Neutrophil (primary cell): ENCODE measurements around the gene PSEN1.
"Not testable (repeated sequence)": the region's sequence is repeated elsewhere in the genome, so short reads cannot be mapped to it uniquely, and the experiment has no call there.

Experiments used
- H3K27ac ChIP-seq: fragments of 200-600 bp; sonication (generic); 2 replicates; pipeline ENCODE4 v1.5.1; 2016; ENCODE audit warnings: mild to moderate bottlenecking, moderate library complexity
- H3K27me3 ChIP-seq: fragments of 200-600 bp; sonication (generic); 2 replicates; pipeline ENCODE4 v1.6.0; 2016; ENCODE audit warnings: mild to moderate bottlenecking
- H3K36me3 ChIP-seq: fragments of 200-600 bp; sonication (generic); 2 replicates; pipeline ENCODE4 v1.5.1; 2017
- H3K4me1 ChIP-seq, 2 experiments: fragments of 200-600 bp in 1 of 2; sonication (generic) in 1 of 2; 1 replicate in 1 of 2; 2 replicates in 1 of 2; pipeline versions ENCODE4 v1.5.1 to v1.6.1; 2013 to 2016; ENCODE audit warnings: low read depth in 1 of 2, low read length in 1 of 2, mild to moderate bottlenecking in 1 of 2, moderate library complexity in 1 of 2; ENCODE audit not compliant: control insufficient read depth in 1 of 2, insufficient read depth in 1 of 2
- H3K4me3 ChIP-seq, 2 experiments: fragments of 200-600 bp in 1 of 2; sonication (generic) in 1 of 2; 1 replicate in 1 of 2; 2 replicates in 1 of 2; pipeline ENCODE4 v1.5.1; 2013 to 2016; ENCODE audit warnings: low read depth in 1 of 2, low read length in 1 of 2, mild to moderate bottlenecking in 1 of 2, moderate library complexity in 1 of 2
- H3K9me3 ChIP-seq: fragments of 200-600 bp; sonication (generic); 2 replicates; pipeline ENCODE4 v1.5.1; 2016
- TF ChIP-seq, protein P1 (sequence below): fragments of 200-600 bp; sonication (generic); IDR thresholded peaks from 2 replicates; pipeline ENCODE4 v1.5.1; 2016; ENCODE audit warnings: antibody characterized with exemption

Gene PSEN1

DNA sequence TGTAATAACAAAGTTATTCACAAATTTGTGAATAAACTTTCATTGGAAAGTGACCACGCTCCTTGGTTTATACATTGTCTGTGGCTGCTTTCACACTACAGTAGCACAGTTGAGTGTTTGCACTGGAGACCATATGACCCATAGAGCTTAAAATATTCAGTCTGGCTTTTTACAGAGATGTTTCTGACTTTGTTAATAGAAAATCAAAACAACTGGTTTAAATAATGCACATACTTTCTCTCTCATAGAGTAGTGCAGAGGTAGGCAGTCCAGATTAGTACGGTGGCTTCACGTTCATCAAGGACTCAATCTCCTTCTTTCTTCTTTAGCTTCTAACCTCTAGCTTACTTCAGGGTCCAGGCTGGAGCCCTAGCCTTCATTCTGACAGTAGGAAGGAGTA lies 36.2 kb downstream of the PSEN1 start:
- Histone ChIP-seq H3K36me3 (peaks cover 83% of the 10 kb centered on the region), H3K27ac (peak overlapping the region; percentile 19), H3K27me3 (no peaks in the 10 kb centered on the region), H3K9me3 (no peaks in the 10 kb centered on the region), H3K4me3 (no peak overlapping the region), H3K4me1 (peaks cover 16 to 18% of the 10 kb centered on the region in 2 experiments)
- TF ChIP-seq, protein P1, sequence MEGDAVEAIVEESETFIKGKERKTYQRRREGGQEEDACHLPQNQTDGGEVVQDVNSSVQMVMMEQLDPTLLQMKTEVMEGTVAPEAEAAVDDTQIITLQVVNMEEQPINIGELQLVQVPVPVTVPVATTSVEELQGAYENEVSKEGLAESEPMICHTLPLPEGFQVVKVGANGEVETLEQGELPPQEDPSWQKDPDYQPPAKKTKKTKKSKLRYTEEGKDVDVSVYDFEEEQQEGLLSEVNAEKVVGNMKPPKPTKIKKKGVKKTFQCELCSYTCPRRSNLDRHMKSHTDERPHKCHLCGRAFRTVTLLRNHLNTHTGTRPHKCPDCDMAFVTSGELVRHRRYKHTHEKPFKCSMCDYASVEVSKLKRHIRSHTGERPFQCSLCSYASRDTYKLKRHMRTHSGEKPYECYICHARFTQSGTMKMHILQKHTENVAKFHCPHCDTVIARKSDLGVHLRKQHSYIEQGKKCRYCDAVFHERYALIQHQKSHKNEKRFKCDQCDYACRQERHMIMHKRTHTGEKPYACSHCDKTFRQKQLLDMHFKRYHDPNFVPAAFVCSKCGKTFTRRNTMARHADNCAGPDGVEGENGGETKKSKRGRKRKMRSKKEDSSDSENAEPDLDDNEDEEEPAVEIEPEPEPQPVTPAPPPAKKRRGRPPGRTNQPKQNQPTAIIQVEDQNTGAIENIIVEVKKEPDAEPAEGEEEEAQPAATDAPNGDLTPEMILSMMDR = no peak

DNA sequence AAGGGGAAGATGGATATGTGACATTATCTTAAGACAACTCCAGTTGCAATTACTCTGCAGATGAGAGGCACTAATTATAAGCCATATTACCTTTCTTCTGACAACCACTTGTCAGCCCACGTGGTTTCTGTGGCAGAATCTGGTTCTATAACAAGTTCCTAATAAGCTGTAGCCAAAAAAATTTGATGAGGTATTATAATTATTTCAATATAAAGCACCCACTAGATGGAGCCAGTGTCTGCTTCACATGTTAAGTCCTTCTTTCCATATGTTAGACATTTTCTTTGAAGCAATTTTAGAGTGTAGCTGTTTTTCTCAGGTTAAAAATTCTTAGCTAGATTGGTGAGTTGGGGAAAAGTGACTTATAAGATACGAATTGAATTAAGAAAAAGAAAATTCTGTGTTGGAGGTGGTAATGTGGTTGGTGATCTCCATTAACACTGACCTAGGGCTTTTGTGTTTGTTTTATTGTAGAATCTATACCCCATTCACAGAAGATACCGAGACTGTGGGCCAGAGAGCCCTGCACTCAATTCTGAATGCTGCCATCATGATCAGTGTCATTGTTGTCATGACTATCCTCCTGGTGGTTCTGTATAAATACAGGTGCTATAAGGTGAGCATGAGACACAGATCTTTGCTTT lies 36.9 kb downstream of the PSEN1 start:
- Histone ChIP-seq H3K4me3 (no peak overlapping the region), H3K27ac (peak overlapping the region; percentile 19), H3K4me1 (peaks cover 17 to 24% of the 10 kb centered on the region in 2 experiments), H3K36me3 (peaks cover 76% of the 10 kb centered on the region), H3K9me3 (no peaks in the 10 kb centered on the region), H3K27me3 (no peaks in the 10 kb centered on the region)
- TF ChIP-seq, protein P1 = no peak

DNA sequence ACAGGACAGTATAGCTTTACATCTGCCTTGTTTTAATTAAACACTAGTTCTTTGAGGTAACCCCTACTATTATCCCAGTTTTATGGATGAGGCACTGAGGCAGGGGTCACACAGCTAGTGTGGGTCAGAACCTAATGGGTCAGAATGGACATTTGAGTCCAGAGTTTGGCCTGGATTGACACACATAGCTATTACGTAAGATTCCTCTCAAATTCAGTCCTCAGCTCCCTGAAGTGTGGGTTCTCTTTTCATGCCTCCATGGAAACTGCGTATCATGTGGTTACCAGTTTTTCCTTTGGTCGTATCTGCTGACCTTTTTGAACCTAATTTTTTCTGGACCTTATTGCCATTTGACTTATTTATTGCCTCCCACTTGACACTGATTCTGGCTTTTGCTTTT lies 40.4 kb downstream of the PSEN1 start:
- no peaks in the 10 kb centered on the region for H3K27me3 ChIP-seq
- H3K4me1 ChIP-seq = peaks cover 49 to 55% of the 10 kb centered on the region in 2 experiments
- H3K36me3 ChIP-seq = peaks cover 48% of the 10 kb centered on the region
- TF ChIP-seq, protein P1 = no peak
- H3K4me3 ChIP-seq = no peak overlapping the region
- peak overlapping the region; percentile 92 for H3K27ac ChIP-seq
- H3K9me3 ChIP-seq = no peaks in the 10 kb centered on the region

DNA sequence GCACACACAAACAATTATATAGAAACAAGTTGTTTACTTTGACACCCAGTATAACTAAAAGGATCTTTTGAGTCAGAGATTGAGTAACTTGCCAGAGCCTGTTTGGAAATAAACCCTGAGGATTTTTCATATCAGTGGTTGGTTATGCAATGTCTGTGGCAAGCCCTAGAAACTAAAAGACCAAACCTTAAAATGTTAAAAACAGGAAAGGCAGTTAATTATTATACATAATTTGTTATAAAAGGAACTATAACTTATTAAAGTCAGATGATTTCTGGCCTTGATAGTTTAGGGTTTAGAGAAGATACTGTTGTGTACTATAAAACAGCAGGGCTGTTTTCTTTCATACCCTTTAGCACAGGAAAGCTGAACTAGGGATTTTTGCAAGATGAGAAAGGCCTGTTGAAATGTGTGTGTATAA lies 44.1 kb downstream of the PSEN1 start:
- TF ChIP-seq, protein P1 = no peak
- peaks cover 15% of the 10 kb centered on the region for H3K36me3 ChIP-seq
- no peaks in the 10 kb centered on the region for H3K9me3 ChIP-seq
- H3K4me3 ChIP-seq = peak overlapping the region; percentile 17 to 41
- H3K4me1 ChIP-seq = peaks cover 50 to 57% of the 10 kb centered on the region in 2 experiments
- H3K27ac ChIP-seq = peak overlapping the region; percentile 92
- H3K27me3 ChIP-seq = no peaks in the 10 kb centered on the region

DNA sequence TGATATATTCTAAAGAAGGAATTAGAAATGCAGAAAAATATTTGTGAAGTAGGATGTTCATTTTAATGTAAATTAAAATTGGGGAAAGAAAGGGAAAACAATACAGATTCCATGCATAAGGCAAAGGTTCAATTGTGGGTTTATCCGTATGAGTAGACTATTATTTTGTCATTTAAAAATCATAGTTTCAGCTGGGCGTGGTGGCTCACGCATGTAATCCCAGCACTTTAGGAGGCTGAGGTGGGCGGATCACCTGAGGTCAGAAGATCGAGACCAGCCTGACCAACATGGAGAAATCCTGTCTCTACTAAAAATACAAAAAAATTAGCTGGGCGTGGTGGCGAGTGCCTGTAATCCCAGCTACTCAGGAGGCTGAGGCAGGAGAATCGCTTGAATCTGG lies 44.7 kb downstream of the PSEN1 start:
- H3K4me3 ChIP-seq = peak overlapping the region in 1 of 2 experiments; percentile 41
- H3K9me3 ChIP-seq, H3K27me3 ChIP-seq: not testable (repeated sequence)
- peaks cover 17% of the 10 kb centered on the region for H3K36me3 ChIP-seq
- H3K27ac ChIP-seq = peak overlapping the region; percentile 92
- H3K4me1 ChIP-seq = peaks cover 50 to 53% of the 10 kb centered on the region in 2 experiments

DNA sequence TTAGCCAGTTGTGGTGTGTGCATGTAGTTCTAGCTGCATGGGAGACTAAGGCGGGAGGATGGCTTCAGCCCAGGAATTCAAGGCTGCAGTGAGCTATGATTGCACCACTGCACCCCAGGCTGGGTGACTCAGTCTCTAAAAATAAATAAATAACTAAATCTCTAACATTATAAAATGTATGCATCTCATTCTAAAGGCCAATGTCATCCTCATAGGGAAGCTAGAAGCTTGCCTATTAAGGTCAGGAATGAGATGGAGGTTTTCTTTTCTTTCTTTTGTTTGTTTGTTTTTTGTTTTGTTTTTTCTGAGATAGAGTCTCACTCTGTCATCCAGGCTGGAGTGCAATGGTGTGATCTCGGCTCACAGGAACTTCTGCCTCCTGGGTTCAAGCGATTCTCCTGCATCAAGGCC lies 52.2 kb downstream of the PSEN1 start:
- Histone ChIP-seq H3K27ac (no peak overlapping the region), H3K27me3 (no peaks in the 10 kb centered on the region), H3K4me3 (no peak overlapping the region), H3K4me1 (no peaks in the 10 kb centered on the region), H3K9me3 (no peaks in the 10 kb centered on the region), H3K36me3 (peaks cover 66% of the 10 kb centered on the region)
- TF ChIP-seq, protein P1 = no peak
